ENCODE results near the gene HRC. TPM values are rescaled to one million over a fixed set of nuclear protein-coding genes. Genes with fewer than 3 reads are reported as not detected.
"Not testable (repeated sequence)": the region's sequence is repeated elsewhere in the genome, so short reads cannot be mapped to it uniquely, and the experiment has no call there.

Gene HRC
- total and polyA plus RNA-seq, 2 of the 8 experiments (the other 6 are each of a cell fraction or from before 2014, with no cell fraction given): 2.3 to 2.6 TPM

DNA sequence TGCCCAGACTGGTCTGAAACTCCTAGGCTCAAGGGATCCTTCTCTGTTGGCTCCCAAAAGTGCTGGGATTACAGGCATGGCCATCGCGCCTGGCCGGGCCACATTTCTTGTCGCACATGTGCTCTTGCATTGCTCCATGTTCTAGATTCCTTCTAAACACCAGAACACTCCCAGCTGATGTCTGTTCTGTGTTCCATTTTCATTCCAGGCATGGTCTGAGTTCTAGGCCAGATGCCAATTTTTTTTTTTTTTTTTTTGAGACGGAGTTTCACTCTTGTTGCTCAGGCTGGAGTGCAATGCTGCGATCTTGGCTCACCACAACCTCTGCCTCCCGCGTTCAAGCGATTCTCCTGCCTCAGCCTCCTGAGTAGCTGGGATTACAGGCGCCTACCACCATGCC, 33.4 kb downstream of the HRC start:
- FAIRE-seq; H4K8ac ChIP-seq (ENCODE audit: extremely low read depth, insufficient read depth, low read length); H2BK5ac ChIP-seq (ENCODE audit: low read depth, low read length); H4K20me1 ChIP-seq (replicated peaks in 1 of 2; ENCODE audit: control insufficient read depth in 1 of 2, insufficient read depth in 2 of 2, low read length in 2 of 2); H2BK20ac ChIP-seq (ENCODE audit: low read length); H2AFZ ChIP-seq (ENCODE audit: low read length); H4K5ac ChIP-seq (ENCODE audit: insufficient read length, low read depth, low read length); H3K4me2 ChIP-seq (ENCODE audit: insufficient read depth in 1 of 2, low read depth in 2 of 2, low read length in 2 of 2); H4K91ac ChIP-seq (replicated peaks; ENCODE audit: insufficient read length, low read length); H3K36me3 ChIP-seq (ENCODE audit: control insufficient read depth in 2 of 4, insufficient read depth in 4 of 4, low read length in 3 of 4); H3K14ac ChIP-seq (ENCODE audit: insufficient read length); H3K4me3 ChIP-seq (ENCODE audit: extremely low read depth in 1 of 4, insufficient read depth in 2 of 4, low read depth in 3 of 4, low read length in 4 of 4); H3K9ac ChIP-seq (replicated peaks in 1 of 4; ENCODE audit: extremely low read depth in 1 of 4, low read depth in 3 of 4, low read length in 3 of 4); H2BK12ac ChIP-seq (ENCODE audit: low read depth, low read length); H3K27ac ChIP-seq (ENCODE audit: low read depth, low read length); H3K56ac ChIP-seq (replicated peaks; ENCODE audit: insufficient read length, low read depth, low read length); H3K79me2 ChIP-seq (ENCODE audit: control insufficient read depth in 1 of 2, insufficient read depth in 2 of 2, low read length in 2 of 2); H3K4ac ChIP-seq (replicated peaks; ENCODE audit: insufficient read length, low read depth, low read length); H2BK120ac ChIP-seq (replicated peaks; ENCODE audit: low read depth, low read length); DNase-seq (ENCODE audit: low read depth in 1 of 2, low spot score in 2 of 2); H3K9me3 ChIP-seq (ENCODE audit: insufficient read depth in 2 of 2, low read depth in 1 of 2, low read length in 1 of 2); H3K79me1 ChIP-seq (ENCODE audit: low read depth, low read length); H2AK5ac ChIP-seq (ENCODE audit: low read depth, low read length); H3K23ac ChIP-seq (ENCODE audit: insufficient read length); H2BK15ac ChIP-seq (ENCODE audit: low read length); H3K4me1 ChIP-seq (replicated peaks in 1 of 4; ENCODE audit: control insufficient read depth in 3 of 4, insufficient read depth in 4 of 4, low read length in 3 of 4); H3K18ac ChIP-seq (ENCODE audit: extremely low read depth, low read length): not testable (repeated sequence)
- POLR2A ChIA-PET (ENCODE audit: partially characterized antibody): interaction anchor here (1.4 to 2.1 kb wide), 4 partner anchors 9 to 24 kb away, joined by 4 to 7 read pairs (median 5); no protein-coding TSS in a partner anchor
- peaks cover 11% of the 10 kb centered on the region; the same call in 1 of the 2 replicates for H3K23me2 ChIP-seq (ENCODE audit: low read depth, low read length)
- WGBS, 2 experiments (ENCODE audit: extremely low coverage in 1 of 2, insufficient coverage in 1 of 2, insufficient read length in 1 of 2, insufficient replicate concordance in 2 of 2, low coverage in 1 of 2, low lambda C conversion rate in 2 of 2, missing lambda C conversion rate in 1 of 2): 82% methylated on average over 9 of the region's 10 CpGs; no CpG with 5 or more reads in 1 of the 2 experiments
- peaks cover 8 to 19% (median 17%) of the 10 kb centered on the region in 4 experiments for H3K27me3 ChIP-seq (replicated peaks in 1 of 4; ENCODE audit: control insufficient read depth in 3 of 4, extremely low read depth in 1 of 4, insufficient read depth in 3 of 4, low read length in 3 of 4)
- CTCF ChIA-PET (ENCODE audit: partially characterized antibody): interaction anchor here (0.9 to 3.0 kb wide), 7 partner anchors 7 to 104 kb away, joined by 3 to 11 read pairs (median 7); no protein-coding TSS in a partner anchor

Data from H1 (cell line).